GM13976 (cell line): ENCODE results near the gene KRTAP4-4.
"Not testable (repeated sequence)": the region's sequence is repeated elsewhere in the genome, so short reads cannot be mapped to it uniquely, and the experiment has no call there.

Source experiments
- DNase-seq: peaks from one replicate; pipeline ENCODE4 v3.0.0; 2012; ENCODE audit warnings: low spot score
- in situ Hi-C: fragments of 300-500 bp; cut with MboI; formaldehyde crosslinking; loops from one replicate; pipeline ENCODE4 v1.12.0; 2022; ENCODE audit warnings: low sequenced_read_pairs, mixed read lengths, inconsistent platforms; ENCODE audit not compliant: unreplicated experiment
- TF ChIP-seq, protein P1 (sequence below): IDR thresholded peaks from 2 replicates; pipeline ENCODE4 v1.5.1; 2012; ENCODE audit warnings: borderline replicate concordance, mild to moderate bottlenecking; ENCODE audit not compliant: insufficient read depth; ENCODE audit errors: extremely low read depth, missing control alignments, control extremely low read depth

The KRTAP4-4 gene

DNA sequence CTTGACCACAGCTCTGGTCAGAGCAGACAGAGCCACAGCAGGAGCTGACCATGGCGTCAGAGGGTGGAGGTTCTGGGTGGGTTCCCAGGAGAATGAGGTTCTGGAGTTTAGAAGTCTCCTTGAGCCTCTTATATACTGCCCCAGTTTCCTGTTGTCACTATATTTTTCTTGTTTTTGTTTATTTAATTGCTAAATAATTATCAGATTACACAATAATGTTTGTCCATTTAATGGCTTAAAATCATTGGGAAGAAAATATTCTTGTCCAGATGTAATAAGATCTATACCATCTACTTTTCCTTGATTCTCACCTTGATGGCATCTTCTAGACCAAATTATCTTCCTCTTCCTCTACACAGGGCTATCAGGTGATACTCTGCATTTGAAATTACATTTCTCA lies 7.6 kb upstream of the KRTAP4-4 start, which contains the start of gene KRTAP4-3:
Gene KRTAP4-3 (minus strand): TSS at position 101 of the 400 bp plus-strand sequence. CDS start 49 bp downstream, at position 52.
- TF ChIP-seq, protein P1, sequence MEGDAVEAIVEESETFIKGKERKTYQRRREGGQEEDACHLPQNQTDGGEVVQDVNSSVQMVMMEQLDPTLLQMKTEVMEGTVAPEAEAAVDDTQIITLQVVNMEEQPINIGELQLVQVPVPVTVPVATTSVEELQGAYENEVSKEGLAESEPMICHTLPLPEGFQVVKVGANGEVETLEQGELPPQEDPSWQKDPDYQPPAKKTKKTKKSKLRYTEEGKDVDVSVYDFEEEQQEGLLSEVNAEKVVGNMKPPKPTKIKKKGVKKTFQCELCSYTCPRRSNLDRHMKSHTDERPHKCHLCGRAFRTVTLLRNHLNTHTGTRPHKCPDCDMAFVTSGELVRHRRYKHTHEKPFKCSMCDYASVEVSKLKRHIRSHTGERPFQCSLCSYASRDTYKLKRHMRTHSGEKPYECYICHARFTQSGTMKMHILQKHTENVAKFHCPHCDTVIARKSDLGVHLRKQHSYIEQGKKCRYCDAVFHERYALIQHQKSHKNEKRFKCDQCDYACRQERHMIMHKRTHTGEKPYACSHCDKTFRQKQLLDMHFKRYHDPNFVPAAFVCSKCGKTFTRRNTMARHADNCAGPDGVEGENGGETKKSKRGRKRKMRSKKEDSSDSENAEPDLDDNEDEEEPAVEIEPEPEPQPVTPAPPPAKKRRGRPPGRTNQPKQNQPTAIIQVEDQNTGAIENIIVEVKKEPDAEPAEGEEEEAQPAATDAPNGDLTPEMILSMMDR, result no peak
- in situ Hi-C loops, result no loop called here
- no peak for DNase-seq

DNA sequence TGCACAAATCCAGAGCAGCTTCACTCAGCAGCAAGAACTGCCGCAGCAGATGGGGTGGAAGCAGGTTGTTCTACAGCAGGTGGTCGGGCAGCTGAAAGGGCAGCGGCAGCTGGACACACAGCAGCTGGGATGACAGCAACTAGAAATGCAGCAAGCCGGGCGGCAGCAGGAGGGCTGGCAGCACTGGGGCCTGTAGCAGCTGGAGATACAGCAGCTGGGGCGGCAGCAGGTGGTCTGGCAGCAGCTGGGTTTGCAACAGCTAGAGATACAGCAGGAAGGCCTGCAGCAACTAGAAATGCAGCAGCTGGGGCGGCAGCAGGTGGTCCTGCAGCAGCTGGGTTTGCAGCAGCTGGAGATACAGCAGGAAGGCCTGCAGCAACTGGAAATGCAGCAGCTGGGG lies 7.0 kb upstream of the KRTAP4-4 start:
- in situ Hi-C loops, result no loop called here
- TF ChIP-seq, protein P1, result no peak
- no peak for DNase-seq

DNA sequence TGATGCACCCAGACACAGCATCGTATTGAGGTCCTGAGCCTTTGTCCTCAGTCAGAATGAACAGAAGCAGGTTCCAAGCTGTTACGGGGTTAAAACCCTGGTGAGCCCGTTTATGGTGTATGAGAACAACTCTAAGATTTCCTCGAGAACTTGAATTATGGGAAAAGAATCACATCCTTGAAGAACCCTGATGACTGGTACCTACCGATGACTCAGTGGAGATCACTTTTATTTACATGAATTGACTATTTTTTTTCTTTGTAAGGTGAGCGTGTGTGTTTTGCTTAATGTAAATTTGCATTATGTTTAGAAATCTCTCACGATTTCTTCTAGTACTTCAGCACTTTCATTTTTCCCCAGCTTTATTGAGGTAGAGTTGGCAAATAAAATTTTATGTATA lies 3.3 kb upstream of the KRTAP4-4 start:
- in situ Hi-C loops, result no loop called here
- DNase-seq, result no peak
- TF ChIP-seq, protein P1, result no peak

DNA sequence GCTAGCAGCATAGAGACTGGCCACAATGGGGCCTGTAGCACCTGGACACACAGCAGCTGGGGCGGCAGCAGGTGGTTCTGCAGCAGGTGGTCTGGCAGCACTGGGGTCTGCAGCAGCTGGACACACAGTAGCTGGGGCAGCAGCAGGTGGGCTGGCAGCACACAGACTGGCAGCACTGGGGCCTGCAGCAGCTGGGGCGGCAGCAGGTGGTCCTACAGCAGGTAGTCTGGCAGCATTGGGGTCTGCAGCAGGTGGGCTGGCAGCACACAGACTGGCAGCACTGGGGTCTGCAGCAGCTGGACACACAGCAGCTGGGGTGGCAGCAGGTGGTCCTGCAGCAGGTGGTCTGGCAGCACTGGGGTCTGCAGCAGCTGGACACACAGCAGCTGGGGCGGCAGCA lies 358 bp downstream of the KRTAP4-4 start:
- in situ Hi-C loops, DNase-seq: not testable (repeated sequence)

DNA sequence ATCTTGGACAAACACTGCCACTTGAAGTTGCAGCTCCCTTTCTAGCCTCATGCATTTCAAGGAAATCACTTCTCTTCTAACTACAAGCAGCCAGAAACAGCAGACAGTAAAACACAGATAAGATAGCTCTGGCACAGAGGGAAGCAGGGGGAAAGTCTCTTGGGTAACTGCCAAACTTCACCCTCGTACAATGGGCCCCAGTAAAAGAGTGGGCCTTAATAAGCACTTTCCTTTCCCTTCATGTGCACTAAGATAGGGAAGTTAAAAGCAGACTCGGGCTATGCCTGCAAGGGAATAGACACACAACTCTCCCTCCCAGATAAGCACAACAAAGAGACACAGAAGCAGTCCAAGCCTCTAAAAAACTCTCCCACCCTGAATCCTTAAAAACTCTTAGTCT lies 6.7 kb downstream of the KRTAP4-4 start:
- TF ChIP-seq, protein P1, result no peak
- in situ Hi-C loops, result no loop called here
- DNase-seq, result no peak

DNA sequence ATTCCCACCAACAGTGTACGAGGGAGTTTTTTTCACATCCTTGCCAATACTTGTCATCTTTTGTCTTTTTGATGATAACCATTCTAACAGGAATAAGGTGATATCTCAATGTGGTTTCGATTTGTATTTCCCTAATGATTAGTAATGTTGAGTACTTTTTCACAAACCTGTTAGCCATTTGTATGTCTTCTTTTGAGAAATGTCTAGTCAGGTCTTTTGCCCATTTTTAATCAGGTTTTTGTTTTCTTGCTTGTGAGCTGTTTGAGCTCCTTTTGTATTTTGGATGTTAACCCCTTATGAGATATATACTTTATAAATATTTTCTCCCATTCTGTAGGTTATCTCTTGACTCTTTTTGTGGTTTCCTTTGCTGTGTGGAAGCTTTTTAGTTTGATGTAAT lies 9.0 kb downstream of the KRTAP4-4 start:
- DNase-seq, result no peak
- in situ Hi-C loops, result no loop called here
- TF ChIP-seq, protein P1, result no peak

DNA sequence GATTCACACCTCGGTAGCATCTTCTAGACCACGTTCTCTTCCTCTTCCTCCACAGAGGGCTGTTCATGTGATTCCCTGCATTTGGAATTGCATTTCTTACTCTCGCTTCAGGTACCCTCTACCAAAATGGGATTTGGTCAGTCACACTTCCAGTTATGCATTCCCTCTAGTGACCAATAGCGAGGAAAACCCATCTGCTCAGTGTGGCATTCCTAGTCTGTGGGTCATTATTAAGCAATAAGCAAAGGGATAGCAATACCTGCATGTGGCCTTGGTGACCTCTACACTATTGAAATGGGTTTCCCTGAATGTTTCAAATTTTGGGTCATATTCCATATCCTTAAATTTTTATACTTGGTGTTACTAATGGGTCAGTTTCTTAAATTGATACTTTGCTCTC lies 10.5 kb downstream of the KRTAP4-4 start:
- TF ChIP-seq, protein P1, result no peak
- no peak for DNase-seq
- in situ Hi-C loops, result no loop called here
